SK-N-MC (cell line): ENCODE measurements around the gene CASP5.
"Not testable (repeated sequence)": the region's sequence is repeated elsewhere in the genome, so short reads cannot be mapped to it uniquely, and the experiment has no call there.

Experiments
- DNase-seq: peaks from one replicate; pipeline ENCODE4 v3.0.0-alpha.2; 2011; ENCODE audit warnings: low read depth, low spot score
- H3K27ac ChIP-seq: fragments of 200-600 bp; sonication (generic); 2 replicates; pipeline ENCODE4 v1.5.1; 2016; ENCODE audit warnings: mixed run types
- H3K36me3 ChIP-seq: fragments of 200-600 bp; sonication (generic); 2 replicates; pipeline ENCODE4 v1.6.1; 2017; ENCODE audit warnings: antibody characterized with exemption, low read length, mixed read lengths; ENCODE audit not compliant: insufficient read depth
- H3K4me3 ChIP-seq: fragments of 200-600 bp; sonication (generic); 2 replicates; pipeline ENCODE4 v1.5.1; 2016
- H3K9ac ChIP-seq: fragments of 200-600 bp; sonication (generic); 2 replicates; pipeline ENCODE4 v1.8.0; 2017; ENCODE audit warnings: mixed run types, mixed read lengths; ENCODE audit not compliant: insufficient read length
- H3K9me3 ChIP-seq: fragments of 200-600 bp; sonication (generic); 2 replicates; pipeline ENCODE4 v1.6.1; 2017; ENCODE audit warnings: low read depth, mild to moderate bottlenecking, antibody characterized with exemption, low read length, moderate library complexity, mixed read lengths
- EZH2 ChIP-seq: fragments of 200-600 bp; sonication (generic); IDR thresholded peaks from one replicate; pipeline ENCODE4 v1.6.1; 2017; ENCODE audit warnings: antibody characterized with exemption
- FOXP2 ChIP-seq: optimal IDR thresholded peaks from 2 replicates; pipeline ENCODE3; 2011; ENCODE audit warnings: mild to moderate bottlenecking, moderate library complexity; ENCODE audit not compliant: insufficient read depth; ENCODE audit errors: extremely low read length, control extremely low read depth
- POLR2AphosphoS5 ChIP-seq: IDR thresholded peaks from 2 replicates; pipeline ENCODE4 v1.6.1; 2012; ENCODE audit warnings: mild to moderate bottlenecking, low read depth, low read length, borderline replicate concordance

Gene CASP5

DNA sequence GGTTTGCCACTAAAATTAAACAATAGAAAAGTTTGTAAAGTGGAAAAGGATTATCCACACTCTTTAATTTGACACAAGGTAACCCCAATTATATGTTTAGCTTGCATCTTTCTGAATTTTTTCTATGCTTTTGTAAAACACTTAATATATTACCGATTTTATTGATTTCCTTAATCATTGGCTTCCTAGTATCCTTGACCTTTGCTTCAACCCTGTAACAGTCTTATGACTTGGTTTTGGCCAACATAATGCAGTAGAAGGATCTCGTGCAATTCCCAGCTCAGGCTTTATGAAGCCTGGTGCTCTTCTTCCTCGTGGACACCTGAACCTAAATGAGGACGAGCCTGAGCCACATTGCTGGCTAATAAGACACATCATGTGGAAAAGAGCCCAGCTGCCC lies 31.0 kb downstream of the CASP5 start:
- H3K9me3 ChIP-seq: no peaks in the 10 kb centered on the region; the same call in 1 of the 2 replicates
- H3K27ac ChIP-seq: no peak overlapping the region
- no peak overlapping the region for H3K4me3 ChIP-seq
- no peak for TF ChIP-seq POLR2AphosphoS5
- TF ChIP-seq EZH2: no peak
- no peak for TF ChIP-seq FOXP2
- no peak for DNase-seq
- H3K9ac ChIP-seq: no peak overlapping the region
- no peaks in the 10 kb centered on the region for H3K36me3 ChIP-seq

GRCh38 chr11:104984808-104985207 lies 38.2 kb downstream of the CASP5 start:
- no peak overlapping the region for H3K27ac ChIP-seq
- H3K36me3 ChIP-seq: no peaks in the 10 kb centered on the region
- H3K9ac ChIP-seq: no peak overlapping the region
- DNase-seq: no peak
- no peak for TF ChIP-seq EZH2
- TF ChIP-seq POLR2AphosphoS5: no peak
- no peak overlapping the region for H3K4me3 ChIP-seq
- no peaks in the 10 kb centered on the region; the same call in 1 of the 2 replicates for H3K9me3 ChIP-seq

DNA sequence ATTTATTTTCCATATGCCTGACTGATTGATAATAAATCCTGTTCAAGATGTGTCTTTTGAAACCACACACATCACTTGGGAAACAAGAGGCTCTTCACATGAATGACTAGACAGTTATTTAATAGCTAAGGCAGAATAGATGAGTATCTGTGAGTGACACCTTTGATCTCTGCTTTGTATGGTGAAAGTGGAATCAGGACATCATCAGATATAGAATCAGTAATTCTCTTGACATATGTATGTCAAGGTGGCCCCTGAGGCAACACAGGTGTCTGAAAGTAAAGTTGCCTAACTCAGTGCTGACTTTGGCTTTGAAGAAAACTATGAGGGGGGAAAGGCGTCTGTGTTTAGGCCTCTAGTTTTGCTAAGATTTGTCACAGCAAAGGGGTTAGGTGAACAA lies 43.1 kb downstream of the CASP5 start:
- H3K9ac ChIP-seq: no peak overlapping the region
- no peak for DNase-seq
- H3K9me3 ChIP-seq: no peaks in the 10 kb centered on the region
- no peak overlapping the region for H3K27ac ChIP-seq
- H3K4me3 ChIP-seq: no peak overlapping the region
- H3K36me3 ChIP-seq: no peaks in the 10 kb centered on the region
- TF ChIP-seq FOXP2 (no peak), POLR2AphosphoS5 (no peak), EZH2 (no peak)

DNA sequence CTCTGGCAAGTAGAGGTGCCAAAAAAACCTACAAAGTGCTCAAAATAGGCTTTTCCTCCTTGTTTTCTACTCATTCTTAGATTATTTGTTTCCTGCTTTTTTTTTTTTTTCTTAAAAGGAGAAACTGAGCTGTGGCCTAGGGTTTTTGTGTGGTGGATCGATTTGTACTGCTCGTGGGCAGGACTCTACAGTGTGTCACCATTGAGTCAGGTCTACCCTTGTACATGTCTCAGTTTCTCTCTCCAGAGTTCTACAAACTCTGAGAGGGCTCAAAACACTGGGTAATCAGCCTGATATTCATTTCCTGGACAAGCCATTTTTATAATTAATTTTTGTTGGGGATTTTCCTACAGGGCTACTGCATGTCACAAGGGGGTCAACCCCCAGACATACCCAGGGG lies 49.4 kb downstream of the CASP5 start:
- Histone ChIP-seq H3K36me3 (no peaks in the 10 kb centered on the region), H3K9me3 (no peaks in the 10 kb centered on the region), H3K27ac (no peak overlapping the region), H3K9ac (no peak overlapping the region), H3K4me3 (no peak overlapping the region)
- no peak for TF ChIP-seq FOXP2
- DNase-seq: no peak

GRCh38 chr11:104972924-104973323 lies 50.0 kb downstream of the CASP5 start:
- H3K9me3 ChIP-seq, H3K36me3 ChIP-seq, H3K9ac ChIP-seq, H3K4me3 ChIP-seq, H3K27ac ChIP-seq, DNase-seq: not testable (repeated sequence)

GRCh38 chr11:104970756-104971155 lies 52.2 kb downstream of the CASP5 start:
- no peaks in the 10 kb centered on the region for H3K36me3 ChIP-seq
- TF ChIP-seq POLR2AphosphoS5: no peak
- TF ChIP-seq EZH2: no peak
- no peak for TF ChIP-seq FOXP2
- no peak overlapping the region for H3K27ac ChIP-seq
- H3K4me3 ChIP-seq: no peak overlapping the region
- DNase-seq: no peak
- no peaks in the 10 kb centered on the region for H3K9me3 ChIP-seq
- no peak overlapping the region for H3K9ac ChIP-seq

DNA sequence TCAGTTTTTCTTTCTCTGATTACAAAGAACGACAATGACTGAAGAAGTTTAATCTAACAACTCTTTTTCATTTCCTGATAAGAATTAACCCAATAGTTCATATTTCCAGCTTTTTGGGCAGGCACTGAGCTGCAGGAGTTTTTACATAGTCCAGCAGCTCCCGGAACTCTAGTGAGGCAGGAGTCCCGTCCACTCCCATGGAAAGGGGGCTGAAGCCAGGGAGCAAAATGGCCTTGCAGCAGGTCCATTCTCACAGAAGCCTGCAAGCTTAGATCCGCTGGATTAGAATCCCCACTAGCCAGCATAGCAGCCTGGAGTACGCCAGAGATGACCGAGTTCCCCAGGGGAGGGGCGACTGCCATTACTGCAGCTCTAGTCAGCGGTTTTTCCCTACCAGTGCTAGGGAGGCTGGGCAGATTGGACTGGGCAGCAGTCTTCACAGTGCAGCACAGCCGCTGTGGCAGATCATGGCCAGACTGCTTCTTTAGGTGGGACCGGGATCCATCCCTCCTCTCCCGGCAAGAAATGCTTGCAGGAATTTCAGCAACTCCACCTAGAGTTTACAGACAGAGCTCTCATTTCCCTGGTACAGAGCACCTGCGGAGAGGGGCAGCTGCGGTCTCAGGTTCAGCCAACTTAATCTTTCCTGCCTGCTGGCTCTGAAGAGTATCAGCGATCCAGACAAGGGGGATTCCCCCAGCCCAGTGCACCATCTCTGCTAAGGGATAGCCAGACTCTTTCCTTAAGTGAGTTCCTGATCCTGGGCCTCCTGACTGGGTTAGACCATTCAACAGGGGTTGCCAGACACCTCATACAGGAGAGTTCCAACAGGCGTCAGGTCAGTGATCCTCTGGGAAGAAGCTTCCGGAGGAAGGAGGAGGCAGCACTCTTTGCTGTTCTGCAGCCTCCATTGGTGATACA lies 53.9 kb downstream of the CASP5 start:
- Histone ChIP-seq H3K9ac (peak overlapping the region; percentile 75), H3K27ac (peak overlapping the region; percentile 87), H3K9me3 (no peaks in the 10 kb centered on the region), H3K36me3 (no peaks in the 10 kb centered on the region), H3K4me3 (peak overlapping the region; percentile 81)
- no peak for TF ChIP-seq FOXP2
- no peak for TF ChIP-seq EZH2
- no peak for TF ChIP-seq POLR2AphosphoS5
- DNase-seq: no peak

GRCh38 chr11:104968355-104968855 lies 54.6 kb downstream of the CASP5 start, which contains the start of gene CASP4:
TSS of gene CASP4 (minus strand) at chr11:104968574. CDS start at chr11:104968525, 49 bp downstream.
- H3K36me3 ChIP-seq: no peaks in the 10 kb centered on the region
- TF ChIP-seq POLR2AphosphoS5: peak; percentile 18; the same call in 1 of the 2 replicates
- no peak for TF ChIP-seq FOXP2
- H3K4me3 ChIP-seq: peak within 1 kb of the TSS; percentile 81
- peak within 1 kb of the TSS; percentile 75 for H3K9ac ChIP-seq
- H3K9me3 ChIP-seq: no peaks in the 10 kb centered on the region
- peak within 1 kb of the TSS; percentile 87 for H3K27ac ChIP-seq
- DNase-seq: peak; percentile 67
